Fibroblast of skin of right quadriceps (primary cell): ENCODE measurements around the gene HDAC4.

Experiments used
- DNase-seq: peaks from one replicate; pipeline ENCODE4 v3.0.0-alpha.2; 2013

Gene HDAC4

GRCh38 chr2:239247401-239248245 is 153.2 kb downstream of the HDAC4 start:
- no peak for DNase-seq

- DNase-seq = no peak
Measured at GRCh38 chr2:239246723-239247122, 154.1 kb downstream of the HDAC4 start.

GRCh38 chr2:239245872-239246721 is 154.7 kb downstream of the HDAC4 start:
- no peak for DNase-seq

GRCh38 chr2:239245107-239245506 is 155.7 kb downstream of the HDAC4 start:
- DNase-seq = no peak

GRCh38 chr2:239244625-239245024 is 156.2 kb downstream of the HDAC4 start:
- no peak for DNase-seq

- DNase-seq = no peak
Measured at GRCh38 chr2:239241431-239241960, 159.3 kb downstream of the HDAC4 start.

GRCh38 chr2:239240414-239240881 is 160.4 kb downstream of the HDAC4 start:
- no peak for DNase-seq

- DNase-seq = no peak
Measured at GRCh38 chr2:239239607-239240413, 161.0 kb downstream of the HDAC4 start.

GRCh38 chr2:239238839-239239606 is 161.8 kb downstream of the HDAC4 start:
- no peak for DNase-seq

- DNase-seq = no peak
Measured at GRCh38 chr2:239238381-239238780, 162.4 kb downstream of the HDAC4 start.

GRCh38 chr2:239236808-239237205 is 164.0 kb downstream of the HDAC4 start:
- DNase-seq = no peak

- DNase-seq = no peak
Measured at GRCh38 chr2:239236043-239236807, 164.6 kb downstream of the HDAC4 start.

- no peak for DNase-seq
Measured at GRCh38 chr2:239235311-239235710, 165.5 kb downstream of the HDAC4 start.

GRCh38 chr2:239234191-239235175 is 166.3 kb downstream of the HDAC4 start:
- no peak for DNase-seq

GRCh38 chr2:239233576-239233975 is 167.2 kb downstream of the HDAC4 start:
- DNase-seq = no peak

GRCh38 chr2:239232195-239232578 is 168.6 kb downstream of the HDAC4 start:
- no peak for DNase-seq

- DNase-seq = no peak
Measured at GRCh38 chr2:239231231-239232194, 169.3 kb downstream of the HDAC4 start.

GRCh38 chr2:239230318-239231052 is 170.3 kb downstream of the HDAC4 start:
- DNase-seq = no peak
